ENCODE results near the gene PNMT.

DNA sequence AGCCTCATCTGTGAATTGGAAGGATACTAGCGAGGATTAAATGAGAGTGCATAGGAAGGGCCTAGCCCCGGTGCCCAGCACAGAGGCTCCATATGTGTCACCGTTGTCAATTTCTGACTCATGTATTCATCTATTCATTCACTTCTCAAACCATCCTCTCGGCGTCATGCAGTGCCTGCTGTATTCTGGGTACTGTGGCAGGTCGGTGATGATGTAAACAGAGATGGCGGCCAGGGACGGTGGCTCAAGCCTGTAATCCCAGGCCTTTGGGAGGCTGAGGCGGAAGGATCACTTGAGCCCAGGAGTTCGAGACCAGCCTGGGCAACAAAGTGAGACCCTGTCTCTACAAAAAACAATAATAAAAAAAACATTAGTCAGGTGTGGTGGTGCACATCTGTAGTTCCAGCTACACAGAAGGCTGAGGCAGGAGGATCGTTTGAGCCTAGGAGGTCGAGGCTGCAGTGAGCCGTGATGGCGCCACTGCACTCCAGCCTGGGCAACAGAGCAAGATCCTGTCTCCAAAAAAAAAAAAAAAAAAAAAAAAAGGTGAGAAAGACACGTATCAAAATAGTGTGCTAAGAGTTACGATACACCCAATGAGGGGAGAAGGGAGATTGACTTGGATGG lies 45.8 kb upstream of the PNMT start:
- TF ChIP-seq, protein P1, sequence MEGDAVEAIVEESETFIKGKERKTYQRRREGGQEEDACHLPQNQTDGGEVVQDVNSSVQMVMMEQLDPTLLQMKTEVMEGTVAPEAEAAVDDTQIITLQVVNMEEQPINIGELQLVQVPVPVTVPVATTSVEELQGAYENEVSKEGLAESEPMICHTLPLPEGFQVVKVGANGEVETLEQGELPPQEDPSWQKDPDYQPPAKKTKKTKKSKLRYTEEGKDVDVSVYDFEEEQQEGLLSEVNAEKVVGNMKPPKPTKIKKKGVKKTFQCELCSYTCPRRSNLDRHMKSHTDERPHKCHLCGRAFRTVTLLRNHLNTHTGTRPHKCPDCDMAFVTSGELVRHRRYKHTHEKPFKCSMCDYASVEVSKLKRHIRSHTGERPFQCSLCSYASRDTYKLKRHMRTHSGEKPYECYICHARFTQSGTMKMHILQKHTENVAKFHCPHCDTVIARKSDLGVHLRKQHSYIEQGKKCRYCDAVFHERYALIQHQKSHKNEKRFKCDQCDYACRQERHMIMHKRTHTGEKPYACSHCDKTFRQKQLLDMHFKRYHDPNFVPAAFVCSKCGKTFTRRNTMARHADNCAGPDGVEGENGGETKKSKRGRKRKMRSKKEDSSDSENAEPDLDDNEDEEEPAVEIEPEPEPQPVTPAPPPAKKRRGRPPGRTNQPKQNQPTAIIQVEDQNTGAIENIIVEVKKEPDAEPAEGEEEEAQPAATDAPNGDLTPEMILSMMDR (IDR thresholded peaks at IDR 0.05): no peak
- TF ChIP-seq ZFX (IDR thresholded peaks at IDR 0.05; ENCODE audit: borderline replicate concordance): no peak

Measured in 22Rv1 (cell line).